DND-41 (cell line): ENCODE measurements around the gene VMO1.

Experiments used
- ATAC-seq: fragments of 200-7000 bp; cut with Tn5 transposase; 3 replicates; pipeline ENCODE4 v1.9.1; 2021; ENCODE audit warnings: low read depth; ENCODE audit not compliant: insufficient read depth
- DNase-seq: peaks from one replicate; pipeline ENCODE4 v3.0.0-alpha.2; 2020
- H2AFZ ChIP-seq: 2 replicates; pipeline ENCODE4 v1.6.0; 2012; ENCODE audit warnings: low read depth, low read length
- H3K27ac ChIP-seq: 2 replicates; pipeline ENCODE4 v1.5.1; 2012; ENCODE audit warnings: low read length, inconsistent platforms
- H3K27me3 ChIP-seq: fragments of 200-600 bp; sonication (generic); 2 replicates; pipeline ENCODE4 v1.6.0; 2012; ENCODE audit warnings: low read length, mild to moderate bottlenecking, inconsistent platforms; ENCODE audit not compliant: insufficient read depth, poor library complexity
- H3K36me3 ChIP-seq: 2 replicates; pipeline ENCODE4 v1.5.1; 2012; ENCODE audit warnings: low read length, inconsistent platforms; ENCODE audit not compliant: insufficient read depth
- H3K4me1 ChIP-seq: 2 replicates; pipeline ENCODE4 v1.5.1; 2012; ENCODE audit warnings: mild to moderate bottlenecking, low read length; ENCODE audit not compliant: insufficient read depth
- H3K4me2 ChIP-seq: 2 replicates; pipeline ENCODE4 v1.6.0; 2012; ENCODE audit warnings: mild to moderate bottlenecking, moderate library complexity, low read length, inconsistent platforms; ENCODE audit not compliant: insufficient read depth
- H3K4me3 ChIP-seq, 2 experiments: fragments of 200-600 bp in 1 of 2; shearing (Covaris generic) in 1 of 2; 2 replicates each; pipeline ENCODE4 v1.5.1; 2012 to 2016; ENCODE audit warnings: inconsistent platforms in 2 of 2, low read length in 2 of 2, mild to moderate bottlenecking in 2 of 2, low read depth in 1 of 2, moderate library complexity in 1 of 2
- H3K79me2 ChIP-seq: 2 replicates; pipeline ENCODE4 v1.6.0; 2012; ENCODE audit warnings: low read length, inconsistent platforms; ENCODE audit not compliant: insufficient read depth
- H3K9ac ChIP-seq: 2 replicates; pipeline ENCODE4 v1.6.0; 2012; ENCODE audit warnings: low read depth, mild to moderate bottlenecking, inconsistent platforms, low read length, moderate library complexity
- H3K9me3 ChIP-seq: 2 replicates; pipeline ENCODE4 v1.5.1; 2012; ENCODE audit warnings: low read length, moderate library complexity, mild to moderate bottlenecking, inconsistent platforms; ENCODE audit not compliant: insufficient read depth, severe bottlenecking
- H4K20me1 ChIP-seq: 2 replicates; pipeline ENCODE4 v1.6.0; 2012; ENCODE audit warnings: low read length; ENCODE audit not compliant: insufficient read depth
- EZH2 ChIP-seq: IDR thresholded peaks from 3 replicates; pipeline ENCODE4 v1.6.1; 2012; ENCODE audit warnings: borderline replicate concordance, low read depth, mild to moderate bottlenecking, moderate library complexity, low read length, inconsistent platforms; ENCODE audit not compliant: severe bottlenecking
- TF ChIP-seq, protein P1 (sequence below): IDR thresholded peaks from 2 replicates; pipeline ENCODE4 v1.5.1; 2012; ENCODE audit warnings: borderline replicate concordance, low read length, moderate library complexity, mild to moderate bottlenecking; ENCODE audit not compliant: poor library complexity, severe bottlenecking; ENCODE audit errors: extremely low read depth

VMO1 gene

DNA sequence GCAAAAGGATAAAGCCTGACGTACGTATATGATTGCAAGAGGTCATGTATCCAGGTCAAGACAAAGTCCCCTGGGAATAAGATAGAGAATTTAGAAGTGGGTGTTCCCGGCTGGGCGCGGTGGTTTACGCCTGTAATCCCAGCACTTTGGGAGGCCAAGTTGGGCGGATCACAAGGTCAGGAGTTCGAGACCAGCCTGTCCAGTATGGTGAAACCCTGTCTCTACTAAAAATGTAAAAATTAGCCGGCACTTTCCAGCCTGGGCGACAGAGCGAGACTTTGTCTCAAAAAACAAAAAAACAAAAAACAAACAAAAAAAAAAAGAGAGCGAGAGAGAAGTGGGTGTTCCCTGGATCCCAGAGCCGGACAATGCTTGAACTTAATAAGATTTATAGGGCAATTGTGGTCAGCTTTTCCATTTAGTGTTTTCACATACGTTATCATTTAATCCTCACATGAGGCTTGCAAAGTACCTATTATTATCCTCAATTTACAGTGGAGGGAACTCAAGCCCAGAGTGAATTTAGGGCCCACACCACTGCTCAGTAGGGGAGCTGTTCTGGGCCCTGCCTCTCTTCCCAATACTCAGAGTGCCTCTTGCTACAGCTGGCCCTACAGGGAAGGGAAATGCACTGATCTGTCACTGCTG, 2.1 kb upstream of the VMO1 start:
- no peak for ATAC-seq

DNA sequence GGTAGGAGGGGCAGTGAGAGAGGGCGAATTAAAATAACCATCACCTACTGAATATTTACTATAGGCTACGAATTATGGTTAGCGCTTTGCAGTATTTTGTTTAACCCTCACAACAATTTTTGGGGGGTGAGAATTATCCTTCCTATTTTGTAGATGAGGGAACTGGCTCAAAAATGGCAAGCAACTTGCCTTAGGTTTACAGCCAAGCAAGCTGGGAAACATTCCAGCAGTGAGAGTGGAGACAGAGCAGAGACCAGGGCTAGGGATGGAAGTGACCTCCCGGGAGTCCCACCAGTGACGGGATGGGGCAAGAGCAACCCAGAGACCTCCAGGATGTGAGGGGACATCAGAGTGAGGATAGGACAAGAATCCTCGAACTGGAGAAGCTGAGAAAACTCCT, 352 bp upstream of the VMO1 start:
- peaks cover 2% of the 10 kb centered on the region; the same call in 1 of the 2 replicates for H3K79me2 ChIP-seq
- no peaks in the 10 kb centered on the region for H3K9me3 ChIP-seq
- no peak overlapping the region for H2AFZ ChIP-seq
- DNase-seq, result no peak
- no peak for ATAC-seq
- TF ChIP-seq, protein P1, sequence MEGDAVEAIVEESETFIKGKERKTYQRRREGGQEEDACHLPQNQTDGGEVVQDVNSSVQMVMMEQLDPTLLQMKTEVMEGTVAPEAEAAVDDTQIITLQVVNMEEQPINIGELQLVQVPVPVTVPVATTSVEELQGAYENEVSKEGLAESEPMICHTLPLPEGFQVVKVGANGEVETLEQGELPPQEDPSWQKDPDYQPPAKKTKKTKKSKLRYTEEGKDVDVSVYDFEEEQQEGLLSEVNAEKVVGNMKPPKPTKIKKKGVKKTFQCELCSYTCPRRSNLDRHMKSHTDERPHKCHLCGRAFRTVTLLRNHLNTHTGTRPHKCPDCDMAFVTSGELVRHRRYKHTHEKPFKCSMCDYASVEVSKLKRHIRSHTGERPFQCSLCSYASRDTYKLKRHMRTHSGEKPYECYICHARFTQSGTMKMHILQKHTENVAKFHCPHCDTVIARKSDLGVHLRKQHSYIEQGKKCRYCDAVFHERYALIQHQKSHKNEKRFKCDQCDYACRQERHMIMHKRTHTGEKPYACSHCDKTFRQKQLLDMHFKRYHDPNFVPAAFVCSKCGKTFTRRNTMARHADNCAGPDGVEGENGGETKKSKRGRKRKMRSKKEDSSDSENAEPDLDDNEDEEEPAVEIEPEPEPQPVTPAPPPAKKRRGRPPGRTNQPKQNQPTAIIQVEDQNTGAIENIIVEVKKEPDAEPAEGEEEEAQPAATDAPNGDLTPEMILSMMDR, result no peak
- TF ChIP-seq EZH2, result no peak
- peaks cover 20% of the 10 kb centered on the region for H3K4me1 ChIP-seq
- no peaks in the 10 kb centered on the region for H3K27me3 ChIP-seq
- H3K36me3 ChIP-seq, result no peaks in the 10 kb centered on the region
- H3K9ac ChIP-seq, result no peak overlapping the region
- H3K27ac ChIP-seq, result no peak overlapping the region
- no peaks in the 10 kb centered on the region for H4K20me1 ChIP-seq
- H3K4me3 ChIP-seq, result no peak overlapping the region
- no peak overlapping the region for H3K4me2 ChIP-seq

More for the DNA sequence above, 2.1 kb upstream of the VMO1 start:
- H3K36me3 ChIP-seq, result no peaks in the 10 kb centered on the region
- H3K27ac ChIP-seq, result no peak overlapping the region
- H3K9me3 ChIP-seq, result no peaks in the 10 kb centered on the region
- TF ChIP-seq, protein P1, result no peak
- no peak for TF ChIP-seq EZH2
- H2AFZ ChIP-seq, result no peak overlapping the region
- H4K20me1 ChIP-seq, result no peaks in the 10 kb centered on the region
- H3K4me2 ChIP-seq, result peak overlapping the region; percentile 98
- H3K9ac ChIP-seq, result no peak overlapping the region; the same call in 1 of the 2 replicates
- DNase-seq, result no peak
- H3K79me2 ChIP-seq, result peaks cover 2% of the 10 kb centered on the region; the same call in 1 of the 2 replicates
- no peak overlapping the region for H3K4me3 ChIP-seq
- no peaks in the 10 kb centered on the region for H3K27me3 ChIP-seq
- peaks cover 20% of the 10 kb centered on the region for H3K4me1 ChIP-seq

DNA sequence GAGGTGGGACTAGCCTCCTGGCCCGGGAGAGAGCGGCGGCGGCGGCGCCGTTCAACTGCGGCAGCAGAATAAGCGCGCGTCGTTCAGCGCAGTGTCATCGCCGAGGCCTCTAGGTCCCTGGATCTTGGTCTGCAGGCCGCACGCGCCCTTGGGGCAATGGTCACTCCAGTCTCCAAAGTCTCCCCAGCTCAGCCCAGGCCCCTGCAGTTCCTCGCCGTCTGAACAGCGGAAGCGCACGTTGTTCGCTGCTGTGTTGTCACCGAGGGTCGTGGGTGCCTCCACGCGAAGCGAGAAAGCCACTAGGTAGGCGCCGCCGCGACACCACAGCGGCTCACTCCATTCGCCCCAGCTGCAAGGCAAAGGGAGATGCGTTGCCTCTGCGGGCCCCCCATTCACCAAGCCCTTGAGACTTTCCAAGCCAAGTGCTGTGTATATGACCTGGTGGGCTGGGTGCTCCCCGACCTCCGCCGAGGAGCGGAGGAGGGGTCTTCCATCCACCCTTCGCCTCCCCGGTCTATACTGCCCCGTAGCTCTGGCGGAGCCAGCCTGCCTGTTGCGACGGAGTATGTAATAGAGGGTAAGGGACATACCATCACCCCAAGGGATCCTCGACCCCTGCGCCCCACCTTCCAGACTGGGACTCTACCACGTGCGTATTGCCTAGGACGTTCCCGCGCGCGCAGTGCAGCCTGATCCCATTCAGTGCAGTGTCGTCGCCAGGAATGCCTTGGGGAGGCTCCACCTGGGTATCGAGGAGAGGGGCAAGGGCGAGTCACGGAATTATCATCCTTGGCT, 656 bp downstream of the VMO1 start:
- Histone ChIP-seq H4K20me1 (no peaks in the 10 kb centered on the region), H3K36me3 (no peaks in the 10 kb centered on the region), H3K4me2 (no peak overlapping the region), H3K4me3 (no peak overlapping the region), H3K79me2 (peaks cover 2% of the 10 kb centered on the region; the same call in 1 of the 2 replicates), H3K9ac (no peak overlapping the region), H3K9me3 (no peaks in the 10 kb centered on the region), H3K27ac (no peak overlapping the region), H3K4me1 (peaks cover 16% of the 10 kb centered on the region), H3K27me3 (peaks cover under 1% of the 10 kb centered on the region), H2AFZ (no peak overlapping the region)
- TF ChIP-seq, protein P1, result no peak
- no peak for TF ChIP-seq EZH2
- DNase-seq, result no peak
- no peak for ATAC-seq
